Endothelial cell of umbilical vein (primary cell): ENCODE data around the gene CRISPLD2. TPM values are rescaled to one million over a fixed set of nuclear protein-coding genes. Genes with fewer than 3 reads are reported as not detected.

Experiments used
- BruUV-seq: library from RNA; stranded (reverse); fragments of 400-500 nt; replicated peaks from 2 replicates; lab custom pipeline; 2021; lab: Mats Ljungman, UMichigan
- CTCF ChIA-PET: fragments of 300-600, 350-600 bp; sonication (Branson Sonifier 250); formaldehyde crosslinking; loops from one replicate; lab custom pipeline; 2021; ENCODE audit warnings: antibody characterized with exemption, inconsistent platforms; lab: Charles Lee
- POLR2A ChIA-PET: fragments of 300-600, 350-600 bp; sonication (Branson Sonifier 250); formaldehyde crosslinking; loops from one replicate; lab custom pipeline; 2021; ENCODE audit warnings: antibody characterized with exemption, inconsistent platforms; lab: Charles Lee
- DNase-seq: peaks from one replicate; pipeline ENCODE4 v3.0.0-alpha.2; 2011; ENCODE audit warnings: low read depth, low spot score
- FAIRE-seq: peaks from 2 replicates; lab custom pipeline; 2011; peaks lifted over from hg19 to GRCh38; lab: Jason Lieb, UNC
- H2AFZ ChIP-seq: 2 replicates; pipeline ENCODE4 v1.6.0; 2012; ENCODE audit warnings: low read depth, low read length, control low read depth, inconsistent platforms
- H3K27ac ChIP-seq: 2 replicates; pipeline ENCODE4 v1.5.1; 2011; ENCODE audit warnings: low read depth, mild to moderate bottlenecking, control low read depth, low read length, moderate library complexity; ENCODE audit not compliant: insufficient read depth
- H3K27me3 ChIP-seq, 2 experiments: 2 replicates each; pipeline versions ENCODE4 v1.6.0 to v1.6.1; 2011; ENCODE audit warnings: low read length in 2 of 2, mixed read lengths in 1 of 2; ENCODE audit not compliant: control insufficient read depth in 2 of 2, insufficient read depth in 2 of 2
- H3K36me3 ChIP-seq, 2 experiments: 2 replicates in 1 of 2; 3 replicates in 1 of 2; pipeline ENCODE4 v1.5.1; 2011; ENCODE audit warnings: low read length in 2 of 2, mild to moderate bottlenecking in 1 of 2, moderate library complexity in 1 of 2; ENCODE audit not compliant: control insufficient read depth in 2 of 2, insufficient read depth in 2 of 2; ENCODE audit errors: extremely low read depth in 1 of 2
- H3K4me1 ChIP-seq: 3 replicates; pipeline ENCODE4 v1.5.1; 2011; ENCODE audit warnings: mild to moderate bottlenecking, low read length; ENCODE audit not compliant: control insufficient read depth, insufficient read depth; ENCODE audit errors: extremely low read depth
- H3K4me2 ChIP-seq: 2 replicates; pipeline ENCODE4 v1.6.1; 2011; ENCODE audit warnings: low read length, control low read depth, mixed read lengths; ENCODE audit not compliant: insufficient read depth
- H3K4me3 ChIP-seq, 3 experiments: fragments of 200-600 bp in 1 of 3; sonication (generic), shearing (Covaris generic) in 1 of 3; replicated peaks in 1 of 3; 2 replicates each; pipeline ENCODE4 v1.5.1; 2011 to 2016; ENCODE audit warnings: control low read depth in 3 of 3, low read length in 3 of 3, mild to moderate bottlenecking in 2 of 3, inconsistent platforms in 1 of 3, low read depth in 1 of 3, moderate library complexity in 1 of 3; ENCODE audit not compliant: insufficient read depth in 1 of 3
- H3K79me2 ChIP-seq: 2 replicates; pipeline ENCODE4 v1.6.0; 2012; ENCODE audit warnings: low read length, inconsistent platforms; ENCODE audit not compliant: control insufficient read depth, insufficient read depth
- H3K9ac ChIP-seq: replicated peaks from 2 replicates; pipeline ENCODE3; 2011; ENCODE audit warnings: low read length, control low read depth; ENCODE audit not compliant: insufficient read depth; ENCODE audit errors: extremely low read depth
- H3K9me1 ChIP-seq: replicated peaks from 3 replicates; pipeline ENCODE4 v1.6.0; 2011; ENCODE audit warnings: mild to moderate bottlenecking, low read length; ENCODE audit not compliant: control insufficient read depth, insufficient read depth; ENCODE audit errors: extremely low read depth
- H3K9me3 ChIP-seq: replicated peaks from 2 replicates; pipeline ENCODE4 v1.5.1; 2012; ENCODE audit warnings: low read length, inconsistent platforms; ENCODE audit not compliant: control insufficient read depth, insufficient read depth
- H4K20me1 ChIP-seq: replicated peaks from 2 replicates; pipeline ENCODE3; 2011; ENCODE audit warnings: mild to moderate bottlenecking, low read length; ENCODE audit not compliant: control insufficient read depth, insufficient read depth; ENCODE audit errors: extremely low read depth
- CTCF ChIP-seq, 2 donors: IDR thresholded peaks; 1 replicate in 1 of 2; 2 replicates in 1 of 2; pipeline ENCODE4 v1.5.1; 2011; ENCODE audit warnings: low read length in 2 of 2, mild to moderate bottlenecking in 2 of 2, moderate library complexity in 2 of 2, control low read depth in 1 of 2, inconsistent platforms in 1 of 2, low read depth in 1 of 2; ENCODE audit not compliant: insufficient read depth in 1 of 2; ENCODE audit errors: extremely low read depth in 1 of 2
- EZH2 ChIP-seq: IDR thresholded peaks from 2 replicates; pipeline ENCODE4 v1.6.1; 2012; ENCODE audit warnings: borderline replicate concordance, low read depth, mild to moderate bottlenecking, moderate library complexity, low read length, inconsistent platforms; ENCODE audit not compliant: severe bottlenecking
- FOS ChIP-seq: IDR thresholded peaks from 2 replicates; pipeline ENCODE4 v1.6.1; 2011; ENCODE audit warnings: mild to moderate bottlenecking, low read length, moderate library complexity, borderline replicate concordance; ENCODE audit not compliant: insufficient read depth
- GATA2 ChIP-seq: IDR thresholded peaks from 2 replicates; pipeline ENCODE4 v1.7.0; 2011; ENCODE audit warnings: low read depth, mild to moderate bottlenecking, moderate library complexity, mixed read lengths, low read length; ENCODE audit not compliant: insufficient read length, insufficient read depth
- JUN ChIP-seq: IDR thresholded peaks from 2 replicates; pipeline ENCODE4 v1.6.1; 2011; ENCODE audit warnings: borderline replicate concordance, low read depth; ENCODE audit not compliant: insufficient read length, insufficient read depth
- MYC ChIP-seq: IDR thresholded peaks from one replicate; pipeline ENCODE4 v1.6.1; 2011; ENCODE audit warnings: mild to moderate bottlenecking, low read depth, low read length
- POLR2A ChIP-seq: IDR thresholded peaks from 2 replicates; pipeline ENCODE4 v1.6.1; 2012; ENCODE audit warnings: low read depth, mild to moderate bottlenecking, control low read depth, low read length
- POLR2AphosphoS5 ChIP-seq: IDR thresholded peaks from 2 replicates; pipeline ENCODE4 v1.6.1; 2012; ENCODE audit warnings: low read depth, mild to moderate bottlenecking, control low read depth, low read length, moderate library complexity; ENCODE audit not compliant: insufficient read depth
- dilution Hi-C: fragments of 300-500 bp; cut with MboI; formaldehyde crosslinking; loops from one replicate; pipeline ENCODE4 v1.15.0; 2019; ENCODE audit warnings: low sequenced_read_pairs; ENCODE audit not compliant: extremely low pct_ligation_motif_present
- intact Hi-C: fragments of 100-400 bp; cut with micrococcal nuclease; formaldehyde crosslinking; loops from one replicate; pipeline ENCODE4 v1.10.0; 2022
- polyA plus RNA-seq, 4 experiments: library from polyadenylated mRNA; depleted of rRNA in 3 of 4; stranded (reverse) in 3 of 4; unstranded in 1 of 4; fragments of >200 nt; gene quantifications; 2 replicates each; pipeline versions ENCODE4 v1.2.1 to v1.2.3, GENCODE V29; 2011 to 2012; ENCODE audit warnings: missing spikeins in 1 of 4
- total RNA-seq: library from RNA; stranded (reverse); gene quantifications from 2 replicates; pipeline ENCODE4 v1.2.3, GENCODE V29; 2021
- TF ChIP-seq, protein P1 (sequence below): IDR thresholded peaks from 2 replicates; pipeline ENCODE4 v1.6.1; 2011; ENCODE audit not compliant: insufficient read depth, insufficient read length

Gene CRISPLD2
- total and polyA plus RNA-seq, 2 donors (not counting 3 experiments of a cell fraction or from before 2014, with no cell fraction given): 0.14 to 0.73 TPM

- Histone ChIP-seq H2AFZ (no peak overlapping the region), H4K20me1 (no peaks in the 10 kb centered on the region), H3K9ac (no peak overlapping the region), H3K4me3 (no peak overlapping the region), H3K27ac (no peak overlapping the region), H3K4me2 (no peak overlapping the region), H3K36me3 (no peaks in the 10 kb centered on the region), H3K27me3 (peaks cover 0 to 2% of the 10 kb centered on the region in 2 experiments), H3K4me1 (no peaks in the 10 kb centered on the region), H3K9me1 (no peaks in the 10 kb centered on the region), H3K79me2 (no peaks in the 10 kb centered on the region), H3K9me3 (no peaks in the 10 kb centered on the region)
- DNase-seq (no peak), FAIRE-seq (no peak)
- intact Hi-C loops: no loop called here
- BruUV-seq: no TSS peak
- CTCF ChIA-PET: interaction anchor here (1.0 to 1.4 kb wide), 5 partner anchors 9 to 127 kb away, joined by 3 read pairs; no protein-coding TSS in a partner anchor
- dilution Hi-C loops: no loop called here
- TF ChIP-seq MYC: no peak
- no peak for TF ChIP-seq POLR2AphosphoS5
- TF ChIP-seq CTCF (IDR thresholded peaks at IDR 0.05; ENCODE audit: extremely low read depth in 1 of 2, insufficient read depth in 1 of 2, low read depth in 1 of 2, low read length in 2 of 2): no peak
- no peak for TF ChIP-seq JUN
- TF ChIP-seq POLR2A: no peak
- no peak for TF ChIP-seq FOS
- TF ChIP-seq, protein P1, sequence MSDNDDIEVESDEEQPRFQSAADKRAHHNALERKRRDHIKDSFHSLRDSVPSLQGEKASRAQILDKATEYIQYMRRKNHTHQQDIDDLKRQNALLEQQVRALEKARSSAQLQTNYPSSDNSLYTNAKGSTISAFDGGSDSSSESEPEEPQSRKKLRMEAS: no peak
- TF ChIP-seq EZH2: no peak
- TF ChIP-seq GATA2: no peak
- POLR2A ChIA-PET: no interaction called here
These were observed 6.2 kb downstream of the CRISPLD2 start for GRCh38 chr16:84825896-84826557.
